Colonic mucosa (tissue), 4 donors: ENCODE data around the gene ZNF143. TPM values are rescaled to one million over a fixed set of nuclear protein-coding genes. Genes with fewer than 3 reads are reported as not detected.

Experiments
- DNase-seq: peaks from one replicate; pipeline ENCODE4 v3.0.0-alpha.2; 2020
- H3K27ac ChIP-seq: fragments of 200-600 bp; one replicate; pipeline ENCODE4 v1.8.0; 2021
- H3K27me3 ChIP-seq: fragments of 200-600 bp; one replicate; pipeline ENCODE4 v1.8.0; 2021
- H3K36me3 ChIP-seq: fragments of 200-600 bp; one replicate; pipeline ENCODE4 v1.8.0; 2021
- H3K4me1 ChIP-seq: fragments of 200-600 bp; one replicate; pipeline ENCODE4 v1.8.0; 2021; ENCODE audit warnings: mild to moderate bottlenecking
- H3K4me3 ChIP-seq: fragments of 200-600 bp; one replicate; pipeline ENCODE4 v1.8.0; 2021
- H3K9ac ChIP-seq, 2 donors: one replicate each; pipeline ENCODE4 v1.7.0; 2013; ENCODE audit warnings: control low read depth in 2 of 2, low read depth in 2 of 2, low read length in 2 of 2
- H3K9me3 ChIP-seq: fragments of 200-600 bp; one replicate; pipeline ENCODE4 v1.8.0; 2021
- CTCF ChIP-seq: fragments of 200-600 bp; IDR thresholded peaks from one replicate; pipeline ENCODE4 v1.8.0; 2022; ENCODE audit warnings: antibody characterized with exemption, mild to moderate bottlenecking
- intact Hi-C: fragments of 100-400 bp; cut with DNase I; formaldehyde crosslinking; loops from one replicate; pipeline ENCODE4 v1.14.1; 2022
- total RNA-seq, 2 donors: library from RNA; stranded (reverse); fragmentation: NEBNext Ultra II Directional in 1 of 2; extraction: Animal tissue kit (Norgen Biotek cat#: 25700) in 1 of 2; gene quantifications; one replicate each; pipeline ENCODE4 v1.2.1, GENCODE V29; 2021
- donor health status: healthy.
- donor health status: DM: no; HTN: no; CAD: no.
- donor health status: DM: no; HTN: no; CAD: no.

Gene ZNF143
- total RNA-seq, 2 donors from 2014 or later, result 18.0 to 22.2 TPM

DNA sequence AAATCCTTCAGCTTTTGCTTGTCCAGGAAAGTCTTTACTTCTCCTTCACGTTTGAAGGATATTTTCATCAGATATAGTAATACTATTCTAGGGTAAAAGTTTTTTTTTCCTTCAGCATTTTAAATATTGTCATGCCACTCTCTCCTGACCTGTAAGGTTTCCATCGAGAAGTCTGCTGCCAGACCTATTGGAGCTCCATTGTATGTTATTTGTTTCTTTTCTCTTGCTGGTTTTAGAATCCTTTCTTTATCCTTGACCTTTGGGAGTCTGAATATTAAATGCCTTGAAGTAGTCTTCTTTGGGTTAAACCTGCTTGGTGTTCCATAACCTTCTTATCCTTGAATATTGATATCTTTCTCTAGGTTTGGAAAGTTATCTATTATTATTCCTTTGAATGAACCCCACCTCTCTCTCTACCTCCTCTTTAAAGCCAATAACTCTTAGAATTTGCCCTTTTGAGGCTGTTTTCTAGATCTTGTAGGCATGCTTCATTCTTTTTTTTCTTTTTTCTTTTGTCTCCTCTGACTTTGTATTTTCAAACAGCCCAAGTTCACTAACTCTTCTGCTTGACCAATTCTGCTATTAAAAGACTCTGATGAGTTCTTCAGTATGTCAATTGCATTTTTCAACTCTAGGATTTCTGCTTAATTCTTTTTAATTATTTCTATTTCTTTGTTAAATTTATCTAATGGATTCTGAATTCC, 100.6 kb downstream of the ZNF143 start:
- H3K4me3 ChIP-seq, result no peak overlapping the region
- TF ChIP-seq CTCF, result no peak
- H3K4me1 ChIP-seq, result no peaks in the 10 kb centered on the region
- intact Hi-C loops, result no loop called here
- H3K36me3 ChIP-seq, result no peaks in the 10 kb centered on the region
- no peak overlapping the region for H3K27ac ChIP-seq
- H3K9me3 ChIP-seq, result no peaks in the 10 kb centered on the region
- no peak for DNase-seq
- H3K9ac ChIP-seq, result no peak overlapping the region
- H3K27me3 ChIP-seq, result no peaks in the 10 kb centered on the region

DNA sequence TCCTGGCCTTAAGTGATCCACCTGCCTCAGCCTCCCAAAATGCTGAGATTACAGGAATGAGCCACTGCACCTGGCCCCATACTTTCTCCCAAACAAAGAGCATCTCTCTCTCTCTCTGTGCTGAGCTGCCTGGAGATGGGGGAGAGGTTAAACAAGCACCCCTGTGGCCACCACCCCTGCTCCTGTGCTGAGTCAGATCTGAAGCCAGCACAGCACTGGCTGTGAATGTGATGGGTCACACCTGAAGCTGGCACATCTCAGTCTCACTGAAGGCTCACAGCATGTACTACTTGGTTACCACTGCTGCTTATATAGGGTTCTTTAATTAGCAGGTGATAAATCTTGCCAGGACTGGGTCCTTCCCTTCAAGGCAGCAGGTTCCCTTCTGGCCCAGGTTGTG, 101.9 kb downstream of the ZNF143 start:
- no peak for DNase-seq

GRCh38 chr11:9563196-9563730, 102.5 kb downstream of the ZNF143 start:
- no peak overlapping the region for H3K27ac ChIP-seq
- intact Hi-C loops, result no loop called here
- no peaks in the 10 kb centered on the region for H3K9me3 ChIP-seq
- no peaks in the 10 kb centered on the region for H3K36me3 ChIP-seq
- H3K4me1 ChIP-seq, result no peaks in the 10 kb centered on the region
- no peak for TF ChIP-seq CTCF
- DNase-seq, result no peak
- no peaks in the 10 kb centered on the region for H3K27me3 ChIP-seq
- no peak overlapping the region for H3K9ac ChIP-seq
- no peak overlapping the region for H3K4me3 ChIP-seq

More for the DNA sequence above, 101.9 kb downstream of the ZNF143 start:
- Histone ChIP-seq H3K9ac (no peak overlapping the region), H3K9me3 (no peaks in the 10 kb centered on the region), H3K27ac (no peak overlapping the region), H3K4me3 (no peak overlapping the region), H3K27me3 (no peaks in the 10 kb centered on the region), H3K4me1 (no peaks in the 10 kb centered on the region), H3K36me3 (no peaks in the 10 kb centered on the region)
- intact Hi-C loops, result no loop called here
- TF ChIP-seq CTCF, result no peak

- peak overlapping the region; percentile 65 for H3K27ac ChIP-seq
- H3K27me3 ChIP-seq, result no peaks in the 10 kb centered on the region
- H3K9ac ChIP-seq, result peak overlapping the region in 1 of 2 donors; percentile 62
- H3K4me1 ChIP-seq, result no peaks in the 10 kb centered on the region
- peak; percentile 61 for DNase-seq
- no peak for TF ChIP-seq CTCF
- H3K9me3 ChIP-seq, result no peaks in the 10 kb centered on the region
- no peak overlapping the region for H3K4me3 ChIP-seq
- H3K36me3 ChIP-seq, result no peaks in the 10 kb centered on the region
- intact Hi-C loops, result no loop called here
Measured at GRCh38 chr11:9565822-9566560, 105.2 kb downstream of the ZNF143 start.

DNA sequence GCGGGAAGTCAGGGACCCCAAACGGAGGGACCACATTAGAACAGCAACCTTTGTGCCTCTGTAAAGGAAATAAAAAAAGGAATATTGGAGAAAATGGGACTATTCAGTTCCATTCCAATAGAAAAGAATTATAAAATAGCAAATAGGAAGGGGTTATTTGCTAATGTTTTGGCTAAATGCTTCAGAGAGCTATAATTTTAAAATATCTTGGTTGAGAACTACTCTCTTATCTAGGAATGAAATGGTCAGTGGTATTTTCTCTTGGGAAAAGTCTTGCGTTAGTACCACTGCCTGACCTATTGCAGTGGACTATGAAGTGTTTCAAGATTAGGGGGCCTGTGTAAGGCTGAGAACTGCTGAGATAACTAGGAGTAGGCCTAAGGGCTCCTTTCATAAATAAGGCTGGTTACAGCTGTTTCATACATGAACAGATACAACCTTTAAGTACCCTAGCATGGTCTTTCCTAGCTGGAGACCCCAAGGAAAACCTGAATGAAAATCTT, 105.8 kb downstream of the ZNF143 start:
- H3K9me3 ChIP-seq, result no peaks in the 10 kb centered on the region
- intact Hi-C loops, result no loop called here
- no peak overlapping the region for H3K4me3 ChIP-seq
- H3K9ac ChIP-seq, result peak overlapping the region in 1 of 2 donors; percentile 62
- DNase-seq, result no peak
- H3K36me3 ChIP-seq, result no peaks in the 10 kb centered on the region
- peak overlapping the region; percentile 65 for H3K27ac ChIP-seq
- TF ChIP-seq CTCF, result no peak
- no peaks in the 10 kb centered on the region for H3K4me1 ChIP-seq
- H3K27me3 ChIP-seq, result no peaks in the 10 kb centered on the region
